ENCODE results near the gene GLIPR1.
"Not testable (repeated sequence)": the region's sequence is repeated elsewhere in the genome, so short reads cannot be mapped to it uniquely, and the experiment has no call there.

Gene GLIPR1

DNA sequence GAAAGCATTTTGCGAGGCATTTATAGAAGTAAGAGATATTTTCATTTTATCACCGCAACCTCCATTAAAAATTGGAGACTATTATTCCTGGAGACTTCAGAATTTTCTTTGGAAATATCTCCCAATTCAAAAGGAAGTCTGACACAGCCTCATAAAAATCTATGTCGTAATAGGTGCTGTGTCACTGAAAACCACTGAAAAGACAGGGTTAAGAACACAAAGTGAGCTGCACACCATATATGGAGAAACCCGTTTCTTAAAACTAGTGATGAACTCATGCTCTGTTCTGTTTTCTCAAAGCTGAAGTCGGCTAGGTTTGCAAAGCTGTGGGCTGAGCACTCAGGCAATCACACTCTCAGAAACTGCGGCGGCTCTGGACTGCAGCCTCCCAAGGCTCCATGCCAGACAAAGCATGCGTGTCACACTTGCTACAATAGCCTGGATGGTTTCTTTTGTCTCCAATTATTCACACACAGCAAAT, at the start of gene GLIPR1:
Gene GLIPR1 (plus strand): TSS at position 287 of the 481 bp plus-strand sequence. CDS start 126 bp downstream, at position 413.
- in situ Hi-C loops (cut with HindIII; ENCODE audit: low sequenced_read_pairs) = loop anchor here (5.0 kb wide), 1 partner anchor 148 kb away; the partner anchor contains the start of genes CAPS2 and GLIPR1L1

DNA sequence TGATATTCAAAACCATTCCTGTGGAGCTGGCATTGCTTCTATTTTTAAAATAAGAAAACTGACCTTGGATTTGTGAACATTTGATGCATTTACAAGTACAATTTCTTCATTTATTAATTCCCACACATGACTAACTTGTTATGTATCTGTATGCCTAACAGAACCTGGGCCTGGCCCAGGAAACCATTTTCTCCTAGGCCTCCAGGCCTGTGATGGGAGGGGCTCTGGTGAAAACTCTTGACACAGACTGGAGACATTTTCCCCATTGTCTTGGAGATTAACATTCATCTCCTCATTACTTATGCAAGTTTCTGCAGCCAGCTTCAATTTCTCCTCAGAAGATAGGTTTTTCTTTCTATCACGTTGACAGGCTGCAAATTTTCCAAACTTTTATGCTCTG, 47.6 kb upstream of the GLIPR1 start:
- in situ Hi-C loops (cut with HindIII; ENCODE audit: low sequenced_read_pairs) = no loop called here

DNA sequence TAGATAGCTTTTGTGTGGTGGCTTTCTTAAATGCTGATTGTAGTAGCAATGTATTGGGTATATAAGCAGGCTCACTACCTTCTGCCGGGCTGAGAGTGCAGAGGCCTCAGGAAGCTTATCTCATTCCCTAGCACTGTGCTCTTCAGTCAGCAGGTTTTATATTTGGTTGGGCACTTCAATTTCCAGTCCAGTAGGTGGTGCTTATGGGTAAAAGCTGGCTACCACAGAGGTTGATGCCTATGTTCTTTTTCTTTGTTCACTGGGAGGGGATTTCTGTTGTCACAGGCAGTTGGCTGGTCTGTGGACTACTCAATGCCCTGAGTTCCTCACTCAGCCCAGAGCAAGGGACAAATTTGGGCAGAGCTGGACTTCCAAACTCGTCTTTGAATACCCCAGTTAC, 43.0 kb upstream of the GLIPR1 start:
- in situ Hi-C loops (cut with HindIII; ENCODE audit: low sequenced_read_pairs) = no loop called here

DNA sequence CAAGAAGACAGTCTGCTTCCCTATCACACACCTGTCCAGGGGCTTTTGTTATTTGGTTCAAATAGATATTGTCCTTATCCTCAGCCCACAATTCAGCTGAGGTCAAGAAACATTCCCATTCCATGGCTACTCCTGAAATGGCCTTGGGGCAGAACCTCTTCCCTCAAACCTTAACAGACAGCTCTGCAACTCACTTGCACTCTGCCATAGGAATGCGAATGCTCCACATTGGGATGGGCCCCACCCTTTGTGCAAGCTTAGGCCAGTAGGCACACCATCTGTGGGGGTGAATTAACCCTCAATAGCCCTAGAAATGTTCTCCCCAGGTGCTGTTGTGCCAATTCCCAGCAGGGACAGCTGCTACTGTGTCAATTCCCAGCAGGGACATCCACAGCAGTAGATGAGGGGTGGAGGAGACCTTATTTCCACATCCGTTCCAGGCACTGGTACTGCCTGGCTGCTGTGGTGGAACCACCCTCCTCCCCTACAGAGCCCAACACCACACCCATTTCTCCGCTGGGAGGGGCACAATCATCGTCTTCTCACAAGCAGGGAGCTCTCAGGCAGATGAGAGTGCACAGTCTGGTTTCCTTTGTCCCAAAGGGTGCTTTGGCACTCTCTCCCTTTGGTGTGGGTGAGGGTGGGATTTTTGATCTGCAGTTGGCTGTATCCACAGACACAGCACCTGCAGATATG, 42.3 kb upstream of the GLIPR1 start:
- in situ Hi-C loops (cut with HindIII; ENCODE audit: low sequenced_read_pairs) = no loop called here

DNA sequence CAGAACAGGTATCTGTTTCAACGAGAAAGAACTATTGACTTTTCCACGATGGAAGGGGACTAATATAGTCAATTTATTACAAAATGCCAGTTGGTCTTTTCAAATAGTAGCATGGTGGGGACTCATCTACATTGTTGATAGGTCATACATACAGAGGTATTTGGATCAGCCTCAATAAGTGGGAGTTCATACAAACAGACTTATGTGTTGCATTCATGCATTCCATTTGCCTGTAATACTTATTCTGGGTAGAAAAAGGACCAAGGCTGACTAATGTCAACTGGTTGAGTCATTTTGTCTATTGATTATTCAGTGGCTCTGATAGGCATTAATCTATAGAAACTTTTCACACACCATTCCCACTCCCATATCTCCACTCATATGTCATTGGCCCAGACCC, 41.5 kb upstream of the GLIPR1 start:
- in situ Hi-C loops (cut with HindIII; ENCODE audit: low sequenced_read_pairs) = no loop called here

DNA sequence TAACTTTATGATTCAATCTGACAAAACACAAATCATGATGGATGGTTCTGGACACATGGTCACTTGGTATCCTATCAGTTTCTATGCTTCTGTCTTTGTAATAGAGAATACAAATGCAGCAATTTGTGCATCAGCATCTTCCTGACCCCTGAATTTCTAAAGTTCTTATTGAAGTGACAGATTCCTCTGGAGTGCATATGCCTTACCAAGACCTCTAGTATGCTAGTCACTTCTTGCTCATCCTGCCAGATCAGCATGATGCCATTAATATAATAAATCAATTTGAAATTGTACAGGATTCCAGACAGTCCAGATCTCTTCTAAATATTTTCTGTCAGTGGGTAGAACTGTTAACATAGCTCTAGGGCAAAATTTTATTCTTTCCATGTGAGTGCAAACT, 40.6 kb upstream of the GLIPR1 start:
- in situ Hi-C loops (cut with HindIII; ENCODE audit: low sequenced_read_pairs) = no loop called here

DNA sequence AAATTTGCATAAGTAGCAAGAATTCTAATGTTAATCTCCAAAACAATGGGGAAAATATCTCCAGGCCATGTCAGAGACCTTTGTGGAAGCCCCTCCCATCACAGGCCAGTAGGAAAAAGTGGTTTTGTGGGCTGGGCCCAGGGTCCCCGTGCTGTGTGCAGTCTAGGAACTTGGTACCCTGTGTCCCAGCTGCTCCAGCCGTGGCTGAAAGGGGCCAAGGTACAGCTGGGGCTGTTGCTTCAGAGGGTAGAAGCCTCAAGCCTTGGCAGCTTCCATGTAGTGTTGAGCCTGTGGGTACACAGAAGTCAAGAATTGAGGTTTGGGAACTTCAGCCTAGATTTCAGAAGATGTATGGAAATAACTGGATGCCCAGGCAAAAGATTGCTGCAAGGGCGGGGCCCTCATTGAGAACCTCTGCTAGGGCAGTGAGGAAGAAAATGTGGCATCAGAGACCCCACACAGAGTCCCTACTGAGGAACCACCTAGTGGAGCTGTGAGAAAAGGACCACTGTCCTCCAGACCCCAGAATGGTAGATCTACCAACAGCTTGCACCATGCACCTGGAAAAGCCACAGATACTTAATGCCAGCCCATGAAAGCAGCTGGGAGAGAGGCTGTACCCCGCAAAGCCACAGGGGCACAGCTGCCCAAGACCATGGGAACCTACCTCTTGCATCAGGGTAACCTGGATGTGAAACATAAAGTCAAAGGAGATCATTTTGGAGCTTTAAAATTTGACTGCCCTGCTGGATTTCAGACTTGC, 38.7 kb upstream of the GLIPR1 start:
- in situ Hi-C loops (cut with HindIII; ENCODE audit: low sequenced_read_pairs) = not testable (repeated sequence)

DNA sequence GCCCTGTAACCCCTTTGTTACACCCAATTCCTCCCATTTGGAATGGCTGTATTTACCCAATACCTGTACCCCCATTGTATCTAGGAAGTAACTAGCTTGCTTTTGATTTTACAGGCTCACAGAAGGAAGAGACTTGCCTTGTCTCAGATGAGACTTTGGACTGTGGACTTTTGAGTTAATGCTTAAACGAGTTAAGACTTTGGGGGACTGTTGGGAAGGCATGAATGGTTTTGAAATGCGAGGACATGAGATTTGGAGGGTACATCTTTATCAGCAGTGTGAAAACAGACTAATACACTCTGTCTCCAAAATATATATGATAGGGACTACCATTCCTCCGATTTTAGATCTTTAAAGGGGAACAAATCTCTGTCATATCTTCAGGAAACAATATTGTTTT, 38.1 kb upstream of the GLIPR1 start:
- in situ Hi-C loops (cut with HindIII; ENCODE audit: low sequenced_read_pairs) = not testable (repeated sequence)

DNA sequence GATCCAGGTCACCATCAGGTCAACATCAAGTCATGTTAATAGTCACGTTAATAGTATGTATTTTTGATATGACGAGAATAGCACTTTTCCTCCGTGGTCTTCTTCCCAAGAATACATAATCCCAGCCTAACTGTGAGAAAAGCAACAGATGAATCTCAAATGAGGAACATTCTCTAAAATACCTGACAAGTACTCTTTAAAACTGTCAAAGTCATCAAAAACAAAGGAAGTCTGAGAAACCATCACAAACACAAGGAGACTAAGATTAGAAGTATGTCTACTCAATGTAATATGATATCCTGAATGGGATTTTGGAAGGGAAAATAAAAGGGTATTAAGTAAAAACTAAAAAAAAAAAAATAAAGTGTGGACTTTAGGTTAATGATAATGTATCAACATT, 36.8 kb upstream of the GLIPR1 start:
- in situ Hi-C loops (cut with HindIII; ENCODE audit: low sequenced_read_pairs) = no loop called here

DNA sequence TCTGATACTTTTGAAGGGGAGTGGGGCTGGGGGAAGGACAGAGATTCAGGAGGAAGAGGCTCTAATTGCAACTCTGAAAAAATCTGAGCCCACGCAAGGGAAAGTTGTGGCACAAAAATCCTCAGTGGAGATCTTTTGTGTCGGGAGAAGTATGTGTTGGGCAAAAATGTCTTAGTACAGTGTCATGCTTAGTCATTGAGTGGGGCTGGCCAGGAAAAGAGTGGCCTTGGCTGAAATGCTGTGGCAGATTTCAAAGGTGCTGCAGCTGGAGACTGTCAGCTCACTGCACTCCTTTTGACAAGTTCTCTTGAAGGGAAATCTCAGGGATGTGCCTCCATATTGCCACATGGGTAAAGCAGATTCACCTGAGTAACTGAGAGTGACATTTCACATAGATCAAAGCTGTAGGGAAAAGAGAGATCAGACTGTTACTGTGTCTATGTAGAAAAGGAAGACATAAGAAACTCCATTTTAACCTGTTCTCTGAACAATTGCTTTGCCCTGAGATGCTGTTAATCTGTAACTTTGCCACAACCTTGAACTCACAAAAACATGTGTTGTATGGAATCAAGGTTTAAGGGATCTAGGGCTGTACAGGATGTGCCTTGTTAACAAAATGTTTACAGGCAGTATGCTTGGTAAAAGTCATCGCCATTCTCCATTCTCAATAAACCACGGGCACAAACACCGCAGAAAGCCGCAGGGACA, 36.0 kb upstream of the GLIPR1 start:
- in situ Hi-C loops (cut with HindIII; ENCODE audit: low sequenced_read_pairs) = no loop called here

DNA sequence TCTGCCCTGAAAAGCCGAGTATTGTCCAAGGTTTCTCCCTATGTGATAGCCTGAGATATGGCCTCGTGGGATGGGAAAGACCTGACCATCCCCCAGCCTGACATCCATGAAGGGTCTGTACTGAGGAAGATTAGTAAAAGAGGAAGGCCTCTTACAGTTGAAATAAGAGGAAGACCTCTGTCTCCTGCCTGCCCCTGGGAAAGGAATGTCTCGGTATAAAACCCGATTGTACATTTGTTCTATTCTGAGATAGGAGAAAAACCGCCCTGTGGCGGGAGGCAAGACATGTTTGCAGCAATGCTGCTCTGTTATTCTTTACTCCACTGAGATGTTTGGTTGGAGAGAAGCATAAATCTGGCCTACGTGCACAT, 35.4 kb upstream of the GLIPR1 start:
- in situ Hi-C loops (cut with HindIII; ENCODE audit: low sequenced_read_pairs) = not testable (repeated sequence)

DNA sequence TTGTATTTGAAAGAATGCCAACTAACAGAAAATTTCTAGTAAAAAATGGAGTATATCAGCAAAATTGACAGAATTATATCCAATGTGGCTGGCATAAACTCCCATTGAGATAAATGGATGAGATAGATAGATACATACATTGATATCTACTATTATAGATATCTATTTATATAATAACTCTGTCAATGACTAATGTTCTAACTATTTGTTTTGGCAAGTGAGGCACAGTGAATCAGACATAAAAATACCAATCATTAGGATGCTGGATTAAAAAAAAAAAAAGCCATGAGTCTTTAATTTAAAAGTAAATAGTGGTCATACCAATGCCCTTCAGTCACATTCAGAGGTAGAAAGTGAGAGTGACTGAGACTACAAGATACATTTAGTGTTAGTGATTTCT, 33.7 kb upstream of the GLIPR1 start:
- in situ Hi-C loops (cut with HindIII; ENCODE audit: low sequenced_read_pairs) = no loop called here

DNA sequence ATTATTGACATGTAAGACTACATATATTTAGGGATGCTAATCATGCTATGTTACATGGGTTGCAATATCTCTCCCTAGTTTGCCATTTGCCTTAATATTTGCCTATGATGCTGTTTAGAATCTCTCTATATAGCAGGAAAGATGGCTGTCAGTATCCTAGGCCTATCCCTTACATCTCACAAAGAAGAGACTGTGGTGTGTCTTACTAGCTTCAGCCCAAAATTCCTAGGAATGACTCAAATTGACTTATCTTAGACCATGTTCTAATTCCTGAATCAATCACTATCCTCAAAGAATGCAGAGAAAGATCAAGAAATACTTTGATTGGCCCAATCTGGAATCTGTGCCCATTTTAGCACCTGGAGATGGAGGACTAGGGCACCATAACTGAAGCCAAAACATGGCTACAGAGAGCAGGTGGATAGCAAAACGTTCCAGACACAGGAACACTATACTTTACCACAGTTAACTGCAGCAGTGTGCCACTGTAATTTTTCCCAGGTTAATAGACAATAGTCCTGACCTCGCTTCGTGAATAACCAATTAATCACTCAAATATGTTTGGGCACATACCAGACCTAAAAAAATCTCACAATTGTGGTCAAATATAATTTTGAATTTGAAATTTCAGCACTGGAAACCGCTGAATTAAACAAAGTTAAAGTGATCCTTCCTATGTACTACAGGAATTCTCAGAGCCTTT, 32.7 kb upstream of the GLIPR1 start:
- in situ Hi-C loops (cut with HindIII; ENCODE audit: low sequenced_read_pairs) = no loop called here

DNA sequence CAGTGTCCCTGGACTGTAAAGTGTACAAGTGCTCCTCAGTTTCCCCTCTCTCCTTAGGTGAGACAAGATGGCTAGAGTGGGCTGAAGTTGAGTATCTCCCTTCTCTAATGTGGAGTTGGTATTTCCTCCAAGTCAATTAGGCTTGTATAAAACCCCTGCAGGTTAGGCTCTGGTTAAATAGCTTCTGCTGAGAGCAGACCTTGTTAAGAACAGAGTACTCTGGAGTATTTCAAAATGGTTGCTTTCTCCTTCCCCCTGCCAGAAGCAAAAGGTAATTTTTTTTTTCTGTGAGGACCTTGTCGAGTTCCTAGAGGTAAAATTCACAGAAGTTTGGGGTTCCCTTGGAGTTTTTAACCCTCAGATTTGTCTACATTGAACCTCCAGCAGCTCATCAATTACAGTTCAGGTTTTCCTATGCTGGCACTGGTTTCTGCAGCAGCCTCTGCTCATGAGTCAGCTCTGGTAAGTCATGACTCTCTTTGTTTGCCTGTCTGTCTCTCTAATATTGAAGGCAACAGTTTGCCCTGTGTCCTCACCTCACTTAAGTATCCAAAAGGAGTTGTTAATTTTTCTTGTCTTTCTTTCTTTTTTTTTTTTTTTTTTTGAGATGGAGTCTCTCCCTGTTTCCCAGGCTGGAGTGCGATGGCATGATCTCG, 27.8 kb upstream of the GLIPR1 start:
- in situ Hi-C loops (cut with HindIII; ENCODE audit: low sequenced_read_pairs) = no loop called here

DNA sequence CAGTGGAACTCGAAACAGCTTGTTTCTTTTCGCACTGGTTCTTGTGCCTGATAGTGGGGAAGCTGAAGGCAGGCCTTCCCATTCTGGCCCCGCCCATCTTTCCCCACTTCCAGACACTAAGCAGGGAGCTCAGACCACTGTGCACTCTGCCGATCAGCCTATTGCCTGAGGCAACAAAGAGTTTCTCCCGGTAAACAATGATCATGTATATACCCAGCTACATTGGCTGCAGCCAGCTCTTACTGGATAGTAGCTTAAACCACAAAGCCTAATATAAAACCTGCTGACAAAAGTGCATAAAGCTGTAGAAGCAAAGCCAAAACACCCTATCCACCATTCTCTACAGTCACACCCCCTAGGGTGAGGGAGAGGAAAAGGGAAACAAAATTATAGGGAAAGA, 24.7 kb upstream of the GLIPR1 start:
- in situ Hi-C loops (cut with HindIII; ENCODE audit: low sequenced_read_pairs) = no loop called here

DNA sequence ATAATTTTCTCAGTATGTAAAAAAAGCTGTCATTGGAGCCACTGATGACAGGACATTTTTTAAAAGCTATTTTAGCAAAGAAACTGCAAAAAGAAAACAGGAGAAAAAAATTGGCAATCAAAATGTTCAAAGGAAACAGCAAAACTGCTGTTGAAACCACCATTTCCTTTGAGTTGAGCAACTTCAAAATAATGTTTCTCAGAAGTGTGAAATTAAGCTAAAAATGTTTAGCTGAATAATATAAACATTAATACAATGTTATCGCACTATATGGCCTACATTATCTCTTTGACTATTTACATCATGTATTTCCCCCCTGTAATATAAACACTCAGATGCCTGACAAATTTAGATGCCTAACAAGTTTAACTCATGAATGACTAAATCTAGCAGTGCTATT, 23.4 kb upstream of the GLIPR1 start:
- in situ Hi-C loops (cut with HindIII; ENCODE audit: low sequenced_read_pairs) = no loop called here

DNA sequence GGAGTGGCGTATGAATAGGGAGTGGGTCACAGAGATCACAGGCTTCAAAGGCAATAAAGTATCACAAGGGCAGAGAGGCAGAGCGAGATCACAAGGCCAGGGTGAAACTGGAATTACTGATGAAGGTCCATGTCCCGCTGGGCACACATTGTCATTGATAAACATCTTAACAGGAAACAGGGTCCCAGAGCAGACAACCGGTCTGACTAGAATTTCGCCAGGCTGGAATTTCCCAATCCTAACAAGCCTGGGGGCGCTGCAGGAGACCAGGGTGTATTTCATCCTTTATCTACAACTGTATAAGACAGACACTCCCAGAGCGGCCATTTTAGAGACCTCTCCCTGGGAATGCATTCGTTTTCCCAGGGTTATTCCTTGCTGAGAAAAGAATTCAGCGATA, 22.7 kb upstream of the GLIPR1 start:
- in situ Hi-C loops (cut with HindIII; ENCODE audit: low sequenced_read_pairs) = not testable (repeated sequence)

DNA sequence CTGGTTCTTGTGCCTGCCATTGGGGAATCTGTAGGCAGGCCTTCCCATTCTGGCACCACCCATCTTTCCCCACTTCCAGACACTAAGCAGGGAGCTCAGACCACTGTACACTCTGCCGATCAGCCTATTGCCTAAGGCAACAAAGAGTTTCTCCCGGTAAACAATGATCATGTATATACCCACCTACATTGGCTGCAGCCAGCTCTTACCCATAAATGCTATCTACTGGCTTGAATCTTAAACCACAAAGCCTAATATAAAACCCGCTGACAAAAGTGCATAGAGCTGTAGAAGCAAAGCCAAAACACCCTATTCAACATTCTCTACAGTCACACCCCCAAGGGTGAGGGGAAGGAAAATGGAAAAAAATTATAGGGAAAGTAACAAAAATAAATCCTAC, 20.8 kb upstream of the GLIPR1 start:
- in situ Hi-C loops (cut with HindIII; ENCODE audit: low sequenced_read_pairs) = no loop called here

DNA sequence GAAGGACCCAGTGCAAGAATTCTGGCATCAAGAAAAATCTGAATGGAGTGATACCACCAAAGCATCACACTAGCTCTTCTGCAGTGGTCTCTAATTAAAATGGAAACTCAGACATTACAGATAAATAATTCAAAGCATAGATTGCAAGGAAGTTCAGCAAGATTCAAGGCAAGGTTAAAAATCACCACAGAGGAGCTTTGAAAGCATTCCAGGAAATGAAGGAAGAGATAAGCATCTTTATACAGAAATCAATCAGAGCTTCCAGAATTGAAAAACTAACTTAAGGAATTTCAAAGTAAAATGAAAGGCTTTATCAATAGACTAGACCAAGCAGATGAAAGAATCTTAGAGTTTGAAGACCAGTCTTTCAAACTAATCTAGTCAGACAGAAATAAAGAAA, 20.4 kb upstream of the GLIPR1 start:
- in situ Hi-C loops (cut with HindIII; ENCODE audit: low sequenced_read_pairs) = no loop called here
